OCI-LY1 (cell line): ENCODE data around the gene KCNK5.

ENCODE experiments used
- CTCF ChIP-seq: fragments of 200-600 bp; sonication (generic), shearing (Covaris generic); IDR thresholded peaks from 2 replicates; pipeline ENCODE4 v1.5.1; 2017; ENCODE audit warnings: mild to moderate bottlenecking, antibody characterized with exemption, low read length, moderate library complexity, mixed read lengths
- EZH2 ChIP-seq: fragments of 200-600 bp; sonication (generic), shearing (Covaris generic); IDR thresholded peaks from 2 replicates; pipeline ENCODE4 v1.8.0; 2017; ENCODE audit warnings: borderline replicate concordance, mixed run types, mild to moderate bottlenecking, antibody characterized with exemption, low read length, moderate library complexity, mixed read lengths

- TF ChIP-seq EZH2 (no peak), CTCF (no peak)
These were observed 56.9 kb downstream of the KCNK5 start for GRCh38 chr6:39172377-39172757.
